ENCODE data around the gene NAGS.

GRCh38 chr17:43983515-43984411 is 20.7 kb upstream of the NAGS start:
- peak; percentile 8 for TF ChIP-seq JUNB (IDR thresholded peaks at IDR 0.05; ENCODE audit: unreplicated experiment)
- TF ChIP-seq CTCF (conservative IDR thresholded peaks at IDR 0.05; ENCODE audit: low read depth in 2 of 2), result peak; percentile 69 to 75
- no peak for TF ChIP-seq ZNF331 (CRISPR knock-in tag; IDR thresholded peaks at IDR 0.05; ENCODE audit: low read depth)
